Uterus (tissue), 4 donors: ENCODE results near the gene CD1B. TPM values are rescaled to one million over a fixed set of nuclear protein-coding genes. Genes with fewer than 3 reads are reported as not detected.

ENCODE experiments used
- DNase-seq, 2 donors: peaks; one replicate each; pipeline ENCODE4 v3.0.0-alpha.2; 2019 to 2020
- H3K27ac ChIP-seq, 2 donors: fragments of 200-600 bp; sonication (generic); 1 replicate in 1 of 2; 2 replicates in 1 of 2; pipeline ENCODE4 v1.5.1; 2016 to 2018
- H3K27me3 ChIP-seq, 2 donors: fragments of 200-600 bp; sonication (generic); one replicate each; pipeline ENCODE4 v1.5.1; 2018 to 2019; ENCODE audit warnings: control low read depth in 1 of 2
- H3K36me3 ChIP-seq, 2 donors: fragments of 200-600 bp; sonication (generic); one replicate each; pipeline ENCODE4 v1.5.1; 2019; ENCODE audit warnings: control low read depth in 1 of 2
- H3K4me1 ChIP-seq, 2 donors: fragments of 200-600 bp; sonication (generic); one replicate each; pipeline ENCODE4 v1.5.1; 2018 to 2019; ENCODE audit warnings: control low read depth in 1 of 2
- H3K4me3 ChIP-seq, 2 donors: fragments of 200-600 bp; sonication (generic); 1 replicate in 1 of 2; 2 replicates in 1 of 2; pipeline ENCODE4 v1.5.1; 2018 to 2019; ENCODE audit warnings: mild to moderate bottlenecking in 1 of 2
- H3K9me3 ChIP-seq, 2 donors: fragments of 200-600 bp; sonication (generic); one replicate each; pipeline ENCODE4 v1.5.1; 2019; ENCODE audit warnings: control low read depth in 1 of 2
- POLR2A ChIP-seq, 2 donors: fragments of 450-650 bp; IDR thresholded peaks; one replicate each; pipeline ENCODE4 v1.6.1; 2016; ENCODE audit warnings: antibody characterized with exemption in 2 of 2, mild to moderate bottlenecking in 1 of 2, moderate library complexity in 1 of 2
- intact Hi-C: fragments of 100-400 bp; cut with DNase I; formaldehyde crosslinking; loops from one replicate; pipeline ENCODE4 v1.15.1; 2023; ENCODE audit warnings: low total_unique reads
- total RNA-seq, 4 donors: library from RNA; depleted of rRNA in 3 of 4; stranded (reverse); fragments of >200 nt in 3 of 4; gene quantifications; one replicate each; pipeline versions ENCODE4 v1.1.0 to v1.2.4, GENCODE V29; 2014 to 2023
- TF ChIP-seq, protein P1 (sequence below), 4 experiments: fragments of 200-600 bp in 2 of 4; fragments of 450-650 bp in 2 of 4; sonication (generic) in 2 of 4; IDR thresholded peaks; one replicate each; pipeline ENCODE4 v1.5.1; 2016 to 2019; ENCODE audit warnings: antibody characterized with exemption in 4 of 4, mild to moderate bottlenecking in 2 of 4, moderate library complexity in 1 of 4
- donor health status: DM: yes; HTN: yes; CAD: no.

CD1B gene
- total RNA-seq, 4 donors from 2014 or later, result not detected

DNA sequence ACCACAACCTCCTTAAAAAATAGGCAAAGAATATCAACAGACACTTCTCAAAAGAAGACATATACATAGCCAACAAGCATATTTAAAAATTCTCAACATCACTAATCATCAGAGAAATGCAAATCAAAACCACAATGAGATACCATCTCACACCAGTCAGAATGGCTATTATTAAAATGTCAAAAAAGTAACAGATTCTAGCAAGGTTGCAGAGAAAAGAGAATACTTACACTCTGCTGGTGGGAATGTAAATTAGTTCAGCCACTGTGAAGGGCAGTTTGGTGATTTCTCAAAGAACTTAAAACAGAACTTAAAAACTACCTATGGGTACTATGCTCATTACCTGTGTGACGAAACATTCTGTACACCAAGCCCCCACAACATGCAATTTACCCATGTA is 20.7 kb downstream of the CD1B start:
- no peak for TF ChIP-seq POLR2A (IDR thresholded peaks at IDR 0.05)
- TF ChIP-seq, protein P1, sequence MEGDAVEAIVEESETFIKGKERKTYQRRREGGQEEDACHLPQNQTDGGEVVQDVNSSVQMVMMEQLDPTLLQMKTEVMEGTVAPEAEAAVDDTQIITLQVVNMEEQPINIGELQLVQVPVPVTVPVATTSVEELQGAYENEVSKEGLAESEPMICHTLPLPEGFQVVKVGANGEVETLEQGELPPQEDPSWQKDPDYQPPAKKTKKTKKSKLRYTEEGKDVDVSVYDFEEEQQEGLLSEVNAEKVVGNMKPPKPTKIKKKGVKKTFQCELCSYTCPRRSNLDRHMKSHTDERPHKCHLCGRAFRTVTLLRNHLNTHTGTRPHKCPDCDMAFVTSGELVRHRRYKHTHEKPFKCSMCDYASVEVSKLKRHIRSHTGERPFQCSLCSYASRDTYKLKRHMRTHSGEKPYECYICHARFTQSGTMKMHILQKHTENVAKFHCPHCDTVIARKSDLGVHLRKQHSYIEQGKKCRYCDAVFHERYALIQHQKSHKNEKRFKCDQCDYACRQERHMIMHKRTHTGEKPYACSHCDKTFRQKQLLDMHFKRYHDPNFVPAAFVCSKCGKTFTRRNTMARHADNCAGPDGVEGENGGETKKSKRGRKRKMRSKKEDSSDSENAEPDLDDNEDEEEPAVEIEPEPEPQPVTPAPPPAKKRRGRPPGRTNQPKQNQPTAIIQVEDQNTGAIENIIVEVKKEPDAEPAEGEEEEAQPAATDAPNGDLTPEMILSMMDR (IDR thresholded peaks at IDR 0.05), result no peak
- Histone ChIP-seq H3K27ac (no peak overlapping the region), H3K36me3 (no peaks in the 10 kb centered on the region), H3K27me3 (no peaks in the 10 kb centered on the region), H3K4me3 (no peak overlapping the region), H3K9me3 (no peaks in the 10 kb centered on the region), H3K4me1 (no peaks in the 10 kb centered on the region)
- intact Hi-C loops, result no loop called here
- DNase-seq, result no peak

DNA sequence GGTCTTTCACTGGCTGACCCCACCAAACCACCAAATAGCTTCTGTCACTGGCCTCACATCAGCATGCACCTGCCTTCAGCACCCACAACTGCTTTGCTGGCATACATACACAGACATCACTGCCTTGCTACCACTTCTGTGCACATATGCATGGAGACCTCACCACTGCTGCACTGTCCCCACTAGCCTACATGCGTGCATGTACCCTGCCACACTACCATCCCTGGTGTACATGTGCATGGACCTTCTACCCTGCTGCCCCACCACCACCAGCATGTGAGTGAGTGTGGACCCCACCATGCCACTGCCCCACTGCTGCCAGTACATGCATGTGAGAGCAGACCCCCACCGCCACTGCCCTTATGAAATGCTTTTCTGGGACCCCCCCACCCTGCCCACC is 35.5 kb downstream of the CD1B start:
- Histone ChIP-seq H3K27me3 (no peaks in the 10 kb centered on the region), H3K36me3 (no peaks in the 10 kb centered on the region), H3K4me3 (no peak overlapping the region), H3K4me1 (no peaks in the 10 kb centered on the region), H3K27ac (no peak overlapping the region), H3K9me3 (no peaks in the 10 kb centered on the region)
- intact Hi-C loops, result no loop called here
- TF ChIP-seq POLR2A (IDR thresholded peaks at IDR 0.05), result no peak
- TF ChIP-seq, protein P1 (IDR thresholded peaks at IDR 0.05), result no peak
- no peak for DNase-seq

DNA sequence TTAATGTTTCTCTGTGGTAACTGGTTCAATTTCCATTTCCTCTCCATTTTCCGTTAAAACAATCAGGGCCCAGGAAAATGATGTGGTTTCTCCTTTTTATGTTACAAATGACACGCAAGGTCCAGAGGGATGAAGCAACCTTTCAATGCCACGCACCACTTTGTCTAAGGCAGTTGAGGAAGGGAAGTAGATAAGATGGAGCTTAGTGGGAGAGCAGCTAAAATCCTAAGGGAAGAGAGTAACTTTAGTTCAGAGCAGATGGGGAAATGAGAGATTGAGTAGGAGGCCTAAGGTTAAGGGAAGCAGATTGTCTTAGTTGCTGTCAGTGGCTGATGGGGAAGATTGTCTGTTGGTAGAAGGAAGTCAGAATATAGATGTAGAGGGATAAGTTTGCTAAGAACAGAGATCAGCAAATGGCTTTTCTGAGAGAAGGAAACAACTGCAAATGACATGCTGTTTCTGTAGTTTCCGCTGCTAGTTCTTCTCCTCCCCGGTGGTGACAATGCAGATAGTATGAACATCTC is 40.9 kb downstream of the CD1B start:
- Histone ChIP-seq H3K27ac (no peak overlapping the region), H3K4me3 (no peak overlapping the region), H3K36me3 (no peaks in the 10 kb centered on the region), H3K9me3 (no peaks in the 10 kb centered on the region), H3K27me3 (no peaks in the 10 kb centered on the region), H3K4me1 (no peaks in the 10 kb centered on the region)
- intact Hi-C loops, result no loop called here
- no peak for TF ChIP-seq POLR2A (IDR thresholded peaks at IDR 0.05)
- TF ChIP-seq, protein P1 (IDR thresholded peaks at IDR 0.05), result no peak
- no peak for DNase-seq

DNA sequence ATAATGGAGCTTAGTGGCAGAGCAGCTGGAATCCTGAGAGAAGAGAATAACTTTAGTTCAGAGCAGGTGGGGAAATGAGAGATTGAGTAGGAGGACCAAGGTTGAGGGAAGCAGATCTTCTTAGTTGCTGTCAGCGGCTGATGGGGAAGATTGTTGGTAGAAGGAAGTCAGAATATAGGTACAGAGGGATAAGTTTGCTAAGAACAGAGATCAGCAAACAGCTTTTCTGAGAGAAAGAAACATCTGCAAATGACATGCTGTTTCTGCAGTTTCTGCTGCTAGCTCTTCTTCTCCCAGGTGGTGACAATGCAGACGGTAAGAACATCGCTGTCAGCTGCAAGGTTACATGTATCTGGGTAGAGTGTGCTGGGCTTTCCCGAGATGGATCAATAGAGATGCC is 41.5 kb downstream of the CD1B start, which contains the start of gene CD1C:
TSS of gene CD1C (plus strand) at position 113 of the 400 bp plus-strand sequence. CDS start at position 255, 142 bp downstream.
- Histone ChIP-seq H3K27ac (no peak within 1 kb of the TSS), H3K27me3 (no peaks in the 10 kb centered on the region), H3K36me3 (no peaks in the 10 kb centered on the region), H3K4me1 (no peaks in the 10 kb centered on the region), H3K9me3 (no peaks in the 10 kb centered on the region), H3K4me3 (no peak within 1 kb of the TSS)
- intact Hi-C loops, result no loop called here
- TF ChIP-seq, protein P1 (IDR thresholded peaks at IDR 0.05), result no peak
- no peak for TF ChIP-seq POLR2A (IDR thresholded peaks at IDR 0.05)
- DNase-seq, result no peak

DNA sequence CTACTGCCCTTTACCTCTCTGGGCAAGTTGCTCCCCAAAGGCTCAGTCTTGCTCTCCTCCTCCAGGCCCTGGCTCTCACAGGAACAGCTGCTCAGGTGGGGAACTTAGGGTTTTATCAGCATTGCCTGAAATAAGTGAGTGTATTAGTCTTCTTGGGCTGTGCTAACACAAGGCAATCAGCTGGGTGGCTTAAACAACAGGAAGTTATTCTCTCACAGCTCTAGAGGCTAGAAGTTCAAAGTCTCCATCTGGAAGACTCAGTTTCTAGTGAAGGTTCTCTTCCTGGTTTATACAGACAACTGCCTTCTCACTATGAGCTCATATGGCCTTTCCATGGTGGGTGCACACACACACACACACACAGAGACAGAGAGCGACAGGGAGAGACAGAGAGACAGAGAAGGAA is 44.4 kb downstream of the CD1B start:
- no peaks in the 10 kb centered on the region for H3K4me1 ChIP-seq
- intact Hi-C loops, result no loop called here

More for the DNA sequence above, 44.4 kb downstream of the CD1B start:
- Histone ChIP-seq H3K4me3 (no peak overlapping the region), H3K27me3 (no peaks in the 10 kb centered on the region), H3K27ac (no peak overlapping the region), H3K9me3 (no peaks in the 10 kb centered on the region), H3K36me3 (no peaks in the 10 kb centered on the region)
- TF ChIP-seq POLR2A (IDR thresholded peaks at IDR 0.05), result no peak
- TF ChIP-seq, protein P1 (IDR thresholded peaks at IDR 0.05), result no peak
- DNase-seq, result no peak
